Measurements from ENCODE around the gene TRIM74. TPM values are rescaled to one million over a fixed set of nuclear protein-coding genes. Genes with fewer than 3 reads are reported as not detected.

The TRIM74 gene
- total RNA-seq, 1 experiment from 2014 or later = 1.0 TPM

- RAD21 ChIA-PET (ENCODE audit: low non-redundant PET in 1 of 2, low total read pairs in 2 of 2, uncharacterized antibody in 2 of 2, unreplicated experiment in 2 of 2) = no interaction called here
- Histone ChIP-seq H2AFZ (ENCODE audit: low read depth, low read length, poor library complexity, severe bottlenecking) (no peak within 1 kb of the TSS), H3K4me1 (ENCODE audit: control insufficient read depth in 1 of 2, insufficient read depth in 2 of 2, low read length in 2 of 2) (peaks cover 2 to 15% of the 10 kb centered on the region in 2 experiments; a peak in 3 of 4 replicates), H3K9me2 (ENCODE audit: insufficient read depth) (no peaks in the 10 kb centered on the region), H3K36me3 (ENCODE audit: control insufficient read depth in 1 of 2, insufficient read depth in 2 of 2, low read length in 2 of 2) (peaks cover 19 to 36% of the 10 kb centered on the region in 2 experiments), H3K27me3 (ENCODE audit: insufficient read depth, low read length) (no peaks in the 10 kb centered on the region), H3K9ac (ENCODE audit: low read length) (peak within 1 kb of the TSS; percentile 91), H3K79me2 (ENCODE audit: insufficient read depth, low read length) (peaks cover 78% of the 10 kb centered on the region), H3K27ac (ENCODE audit: low read depth, low read length) (peak within 1 kb of the TSS; percentile 49), H3K9me3 (ENCODE audit: control insufficient read depth in 1 of 2, insufficient read depth in 1 of 2, low read depth in 1 of 2, low read length in 2 of 2) (no peaks in the 10 kb centered on the region), H3K4me2 (ENCODE audit: low read length) (peak within 1 kb of the TSS; percentile 90), H3K4me3 (replicated peaks in 1 of 2; ENCODE audit: low read depth in 1 of 2, low read length in 2 of 2) (peak within 1 kb of the TSS; percentile 90 to 98), H4K20me1 (ENCODE audit: insufficient read depth) (no peaks in the 10 kb centered on the region; the same call in 1 of the 2 replicates)
- DNase-seq (ENCODE audit: low read depth, low spot score) = peak; percentile 72
- POLR2A ChIA-PET = no interaction called here
- intact Hi-C loops (cut with micrococcal nuclease) = no loop called here
- no TSS peak for BruUV-seq (replicated peaks)
- peak; percentile 85 for ATAC-seq
- CTCF ChIA-PET = no interaction called here
- TF ChIP-seq FOSL1 (IDR thresholded peaks at IDR 0.05; ENCODE audit: low read depth) (no peak), SRF (IDR thresholded peaks at IDR 0.05; ENCODE audit: low read depth) (peak; percentile 91), JUND (IDR thresholded peaks at IDR 0.05) (no peak; the same call in 1 of the 2 replicates), YY1 (IDR thresholded peaks at IDR 0.05; ENCODE audit: extremely low read depth, insufficient replicate concordance, low read depth, low read length) (peak; percentile 43), POLR2A (IDR thresholded peaks at IDR 0.05; ENCODE audit: borderline replicate concordance, extremely low read depth, insufficient read depth, insufficient read length) (peak; percentile 70), SP1 (IDR thresholded peaks at IDR 0.05; ENCODE audit: low read depth) (peak; percentile 46; the same call in 1 of the 2 replicates), ZFX (IDR thresholded peaks at IDR 0.05) (peak; percentile 88), CBX3 (IDR thresholded peaks at IDR 0.05; ENCODE audit: low read depth) (peak; percentile 68; the same call in 1 of the 2 replicates), EGR1 (IDR thresholded peaks at IDR 0.05; ENCODE audit: low read depth) (no peak), ZNF274 (IDR thresholded peaks at IDR 0.05; ENCODE audit: low read depth, low read length) (no peak), ZBTB33 (IDR thresholded peaks at IDR 0.05; ENCODE audit: extremely low read depth, insufficient replicate concordance, low read length) (peak; percentile 30), TCF7L2 (IDR thresholded peaks at IDR 0.05; ENCODE audit: borderline replicate concordance, extremely low read depth, insufficient read depth, insufficient read length) (peak; percentile 53), MAX (IDR thresholded peaks at IDR 0.05) (peak; percentile 75), POLR2AphosphoS5 (IDR thresholded peaks at IDR 0.05; ENCODE audit: low read depth, low read length) (peak; percentile 85), SIN3A (IDR thresholded peaks at IDR 0.05; ENCODE audit: low read depth) (peak; percentile 78; the same call in 1 of the 2 replicates)
- TF ChIP-seq, protein P1, sequence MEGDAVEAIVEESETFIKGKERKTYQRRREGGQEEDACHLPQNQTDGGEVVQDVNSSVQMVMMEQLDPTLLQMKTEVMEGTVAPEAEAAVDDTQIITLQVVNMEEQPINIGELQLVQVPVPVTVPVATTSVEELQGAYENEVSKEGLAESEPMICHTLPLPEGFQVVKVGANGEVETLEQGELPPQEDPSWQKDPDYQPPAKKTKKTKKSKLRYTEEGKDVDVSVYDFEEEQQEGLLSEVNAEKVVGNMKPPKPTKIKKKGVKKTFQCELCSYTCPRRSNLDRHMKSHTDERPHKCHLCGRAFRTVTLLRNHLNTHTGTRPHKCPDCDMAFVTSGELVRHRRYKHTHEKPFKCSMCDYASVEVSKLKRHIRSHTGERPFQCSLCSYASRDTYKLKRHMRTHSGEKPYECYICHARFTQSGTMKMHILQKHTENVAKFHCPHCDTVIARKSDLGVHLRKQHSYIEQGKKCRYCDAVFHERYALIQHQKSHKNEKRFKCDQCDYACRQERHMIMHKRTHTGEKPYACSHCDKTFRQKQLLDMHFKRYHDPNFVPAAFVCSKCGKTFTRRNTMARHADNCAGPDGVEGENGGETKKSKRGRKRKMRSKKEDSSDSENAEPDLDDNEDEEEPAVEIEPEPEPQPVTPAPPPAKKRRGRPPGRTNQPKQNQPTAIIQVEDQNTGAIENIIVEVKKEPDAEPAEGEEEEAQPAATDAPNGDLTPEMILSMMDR (IDR thresholded peaks at IDR 0.05 in 2 of 3, conservative IDR thresholded peaks at IDR 0.05 in 1 of 3; ENCODE audit: borderline replicate concordance in 1 of 3, insufficient read depth in 1 of 3, low read depth in 2 of 3, low read length in 2 of 3) = no peak
Observed at GRCh38 chr7:72924733-72925545, 44.3 kb downstream of the TRIM74 start, which contains the start of gene POM121. POM121 (plus strand) TSS chr7:72925095; CDS start chr7:72925122, 27 bp downstream.
